Stimulated activated CD4-positive, alpha-beta T cell treated with anti-CD3 and anti-CD28 coated beads, Interleukin-1b, Interleukin-23, amount 100 ng/mL, for 1 hour (primary cell): ENCODE results near the gene ETV4.
"Not testable (repeated sequence)": the region's sequence is repeated elsewhere in the genome, so short reads cannot be mapped to it uniquely, and the experiment has no call there.

ENCODE experiments used
- DNase-seq, 2 donors: peaks; one replicate each; pipeline ENCODE4 v3.0.0-alpha.2; 2020; ENCODE audit warnings: low read depth in 2 of 2

Gene ETV4

GRCh38 chr17:43515656-43516055 is 30.5 kb downstream of the ETV4 start:
- no peak for DNase-seq

- DNase-seq, result not testable (repeated sequence)
These were observed 34.9 kb downstream of the ETV4 start for GRCh38 chr17:43511199-43511598.

GRCh38 chr17:43509440-43509839 is 36.7 kb downstream of the ETV4 start:
- not testable (repeated sequence) for DNase-seq

- no peak for DNase-seq
These were observed 55.5 kb downstream of the ETV4 start for GRCh38 chr17:43490621-43491020.

GRCh38 chr17:43483674-43484551 is 62.2 kb downstream of the ETV4 start, which contains the start of gene DHX8:
Gene DHX8 (plus strand): TSS chr17:43483975. CDS start chr17:43484038, 63 bp downstream.
- DNase-seq, result peak; percentile 96 to 98

- DNase-seq, result no peak
These were observed 63.8 kb downstream of the ETV4 start for GRCh38 chr17:43482103-43483012.

- DNase-seq, result no peak
These were observed 66.2 kb downstream of the ETV4 start for GRCh38 chr17:43479948-43480347.
